Spleen (tissue), 11 donors: ENCODE measurements around the gene LONRF3. TPM values are rescaled to one million over a fixed set of nuclear protein-coding genes. Genes with fewer than 3 reads are reported as not detected.

Experiments
- DNase-seq: peaks from one replicate; pipeline ENCODE4 v3.0.0-alpha.2; 2020
- H3K27ac ChIP-seq, 8 donors: fragments of 200-600 bp; sonication (generic) in 7 of 8; 1 replicate in 4 of 8; 2 replicates in 4 of 8; pipeline versions ENCODE4 v1.5.0 to v1.8.0; 2016 to 2021; ENCODE audit warnings: inconsistent platforms in 4 of 8, mild to moderate bottlenecking in 4 of 8, moderate library complexity in 1 of 8
- H3K27me3 ChIP-seq, 7 donors: fragments of 200-600 bp; sonication (generic) in 6 of 7; replicated peaks in 1 of 7; 1 replicate in 4 of 7; 2 replicates in 3 of 7; pipeline versions ENCODE4 v1.5.0 to v1.8.0; 2016 to 2021; ENCODE audit warnings: inconsistent platforms in 3 of 7, mild to moderate bottlenecking in 1 of 7
- H3K36me3 ChIP-seq, 6 donors: fragments of 200-600 bp; sonication (generic) in 5 of 6; 1 replicate in 4 of 6; 2 replicates in 2 of 6; pipeline versions ENCODE4 v1.5.0 to v1.8.0; 2016 to 2021; ENCODE audit warnings: inconsistent platforms in 2 of 6
- H3K4me1 ChIP-seq, 6 donors: fragments of 200-600 bp; sonication (generic) in 5 of 6; 1 replicate in 3 of 6; 2 replicates in 3 of 6; pipeline versions ENCODE4 v1.5.0 to v1.8.0; 2016 to 2021; ENCODE audit warnings: inconsistent platforms in 3 of 6
- H3K4me3 ChIP-seq, 8 donors: fragments of 200-600 bp; sonication (generic) in 7 of 8; 1 replicate in 4 of 8; 2 replicates in 4 of 8; pipeline versions ENCODE4 v1.5.0 to v1.8.0; 2016 to 2021; ENCODE audit warnings: inconsistent platforms in 4 of 8, mild to moderate bottlenecking in 4 of 8, moderate library complexity in 2 of 8
- H3K9me3 ChIP-seq, 8 donors: fragments of 200-600 bp; sonication (generic) in 7 of 8; 1 replicate in 4 of 8; 2 replicates in 4 of 8; pipeline versions ENCODE4 v1.5.0 to v1.8.0; 2016 to 2021; ENCODE audit warnings: inconsistent platforms in 4 of 8
- POLR2A ChIP-seq, 3 donors: fragments of 450-650 bp; IDR thresholded peaks; one replicate each; pipeline ENCODE4 v1.5.1; 2017; ENCODE audit warnings: antibody characterized with exemption in 3 of 3, mild to moderate bottlenecking in 1 of 3
- POLR2AphosphoS5 ChIP-seq, 3 donors: sonication (generic); formaldehyde crosslinking; IDR thresholded peaks; one replicate each; pipeline ENCODE4 v1.5.1; 2017; ENCODE audit warnings: antibody characterized with exemption in 3 of 3
- WGBS, 5 donors: extraction: QIAGEN DNeasy Blood & Tissue Kit in 3 of 5; methylation state at CpG; one replicate each; pipeline versions ENCODE4 v1.1.5 to v1.1.7; 2013 to 2018; 5-methylcytosine and 5-hydroxymethylcytosine counted together
- intact Hi-C: fragments of 100-400 bp; cut with DNase I; formaldehyde crosslinking; loops from one replicate; pipeline ENCODE4 v1.15.0; 2023; ENCODE audit warnings: low total_unique reads
- polyA plus RNA-seq, 3 donors: library from polyadenylated mRNA; stranded (reverse); fragments of 200-250 nt; gene quantifications; one replicate each; pipeline ENCODE4 v1.2.1, GENCODE V29; 2013
- total RNA-seq, 7 donors: library from RNA; depleted of rRNA in 3 of 7; stranded (reverse); fragments of >200 nt in 3 of 7; fragmentation: NEBNext Ultra II Directional in 4 of 7; extraction: Animal tissue kit (Norgen Biotek cat#: 25700) in 4 of 7; gene quantifications; one replicate each; pipeline versions ENCODE4 v1.1.0 to v1.2.1, GENCODE V29; 2016 to 2021
- TF ChIP-seq, protein P1 (sequence below), 11 experiments: fragments of 200-600 bp in 7 of 11; fragments of 450-650 bp in 4 of 11; sonication (generic) in 4 of 11; IDR thresholded peaks in 8 of 11; conservative IDR thresholded peaks in 3 of 11; 1 replicate in 7 of 11; 2 replicates in 4 of 11; pipeline versions ENCODE4 v1.4.0 to v1.8.0; 2016 to 2021; ENCODE audit warnings: antibody characterized with exemption in 11 of 11, inconsistent platforms in 4 of 11, mild to moderate bottlenecking in 1 of 11
- donor health status: healthy with polysubstance abuse.
- donor health status: DM: no; HTN: no; CAD: no; lungs with moderate emphysema.
- donor health status: DM: no; HTN: no; CAD: no.
- donor health status: Bipolar disorder and iron deficiency.
- donor health status: healthy.
- donor health status: DM: no; HTN: no; CAD: no.
- donor health status: DM: yes; HTN: yes; CAD: no.

The LONRF3 gene
- total and polyA plus RNA-seq, 10 donors: 0.11 to 4.3 (median 2.1) TPM

DNA sequence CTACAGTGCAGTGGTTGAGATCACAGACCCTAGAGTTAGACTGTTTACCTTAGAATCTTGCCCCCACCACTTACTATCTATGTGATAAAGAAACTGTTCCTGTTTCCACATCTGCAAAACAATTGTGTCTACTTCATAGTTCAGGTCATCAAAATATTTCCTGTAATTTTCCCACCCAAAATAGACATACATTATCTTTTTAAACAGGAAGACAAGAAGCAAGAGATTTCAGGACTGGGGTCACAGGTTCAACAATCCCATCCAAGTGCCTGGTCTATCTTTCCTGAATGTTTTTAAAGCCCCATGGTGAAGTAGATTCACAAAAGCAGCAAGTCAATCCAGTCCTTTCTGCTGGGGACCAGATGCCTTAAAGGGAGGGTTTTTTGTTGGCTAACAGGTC, 56.6 kb downstream of the LONRF3 start:
- peaks cover 0 to 17% (median 7%) of the 10 kb centered on the region in 8 donors for H3K9me3 ChIP-seq
- no peaks in the 10 kb centered on the region for H3K4me1 ChIP-seq
- DNase-seq: no peak
- intact Hi-C loops: no loop called here
- no peaks in the 10 kb centered on the region for H3K36me3 ChIP-seq
- H3K27me3 ChIP-seq: no peaks in the 10 kb centered on the region
- H3K27ac ChIP-seq: no peak overlapping the region
- H3K4me3 ChIP-seq: no peak overlapping the region
- TF ChIP-seq POLR2AphosphoS5 (IDR thresholded peaks at IDR 0.05): no peak
- TF ChIP-seq POLR2A (IDR thresholded peaks at IDR 0.05): no peak
- TF ChIP-seq, protein P1, sequence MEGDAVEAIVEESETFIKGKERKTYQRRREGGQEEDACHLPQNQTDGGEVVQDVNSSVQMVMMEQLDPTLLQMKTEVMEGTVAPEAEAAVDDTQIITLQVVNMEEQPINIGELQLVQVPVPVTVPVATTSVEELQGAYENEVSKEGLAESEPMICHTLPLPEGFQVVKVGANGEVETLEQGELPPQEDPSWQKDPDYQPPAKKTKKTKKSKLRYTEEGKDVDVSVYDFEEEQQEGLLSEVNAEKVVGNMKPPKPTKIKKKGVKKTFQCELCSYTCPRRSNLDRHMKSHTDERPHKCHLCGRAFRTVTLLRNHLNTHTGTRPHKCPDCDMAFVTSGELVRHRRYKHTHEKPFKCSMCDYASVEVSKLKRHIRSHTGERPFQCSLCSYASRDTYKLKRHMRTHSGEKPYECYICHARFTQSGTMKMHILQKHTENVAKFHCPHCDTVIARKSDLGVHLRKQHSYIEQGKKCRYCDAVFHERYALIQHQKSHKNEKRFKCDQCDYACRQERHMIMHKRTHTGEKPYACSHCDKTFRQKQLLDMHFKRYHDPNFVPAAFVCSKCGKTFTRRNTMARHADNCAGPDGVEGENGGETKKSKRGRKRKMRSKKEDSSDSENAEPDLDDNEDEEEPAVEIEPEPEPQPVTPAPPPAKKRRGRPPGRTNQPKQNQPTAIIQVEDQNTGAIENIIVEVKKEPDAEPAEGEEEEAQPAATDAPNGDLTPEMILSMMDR (IDR thresholded peaks at IDR 0.05 in 8 of 11, conservative IDR thresholded peaks at IDR 0.05 in 3 of 11): no peak

DNA sequence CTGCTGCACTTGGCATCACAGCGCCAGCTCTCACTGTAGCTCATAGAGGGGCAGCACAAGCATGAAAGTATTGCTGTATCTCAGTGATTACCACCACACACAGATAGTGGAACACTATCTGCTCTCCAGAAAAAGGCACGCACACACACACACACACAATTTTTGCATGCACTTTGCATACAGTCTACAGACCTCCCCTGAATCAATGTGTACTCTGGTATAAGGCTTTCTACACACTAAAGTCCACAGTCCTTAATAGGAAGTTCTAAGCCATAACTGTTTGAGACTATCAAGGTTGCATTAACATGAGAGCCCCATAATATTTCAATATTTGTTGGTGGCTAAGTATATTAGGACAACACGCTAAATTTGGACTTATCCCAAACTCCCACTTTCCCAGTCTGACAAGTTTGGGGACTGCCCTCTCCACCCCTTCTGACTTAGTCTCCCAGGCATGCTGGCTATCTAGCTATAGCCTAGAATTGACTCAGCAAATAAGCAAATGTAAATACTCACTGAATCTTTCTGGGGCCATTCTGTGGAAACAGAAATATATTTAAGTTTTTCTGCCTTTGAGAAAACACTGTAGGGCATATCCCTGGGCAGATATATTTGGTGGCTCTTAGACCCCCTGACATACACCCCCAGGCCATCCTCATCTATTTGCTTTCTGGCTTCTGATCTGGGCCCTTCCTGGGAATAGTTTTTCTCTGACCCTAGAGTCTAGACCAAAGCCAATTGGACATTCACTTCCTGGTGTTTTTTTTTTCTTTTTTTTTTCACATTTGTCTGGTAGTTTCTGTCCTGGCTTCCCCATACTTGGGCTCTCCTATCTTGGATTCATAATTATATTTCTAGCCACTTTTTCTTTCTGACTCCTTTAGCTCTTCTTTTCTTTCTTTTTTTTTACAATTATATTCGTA, 62.0 kb downstream of the LONRF3 start:
- TF ChIP-seq POLR2A (IDR thresholded peaks at IDR 0.05): no peak
- TF ChIP-seq, protein P1 (IDR thresholded peaks at IDR 0.05 in 8 of 11, conservative IDR thresholded peaks at IDR 0.05 in 3 of 11): no peak
- TF ChIP-seq POLR2AphosphoS5 (IDR thresholded peaks at IDR 0.05): no peak
- Histone ChIP-seq H3K27ac (no peak overlapping the region), H3K27me3 (no peaks in the 10 kb centered on the region), H3K4me1 (peaks cover 0 to 9% (median 0%) of the 10 kb centered on the region in 6 donors), H3K9me3 (peaks cover 0 to 14% (median 7%) of the 10 kb centered on the region in 8 donors), H3K36me3 (no peaks in the 10 kb centered on the region), H3K4me3 (no peak overlapping the region)
- intact Hi-C loops: no loop called here
- DNase-seq: no peak
- WGBS, 5 donors: 86 to 96% (median 88%) methylated on average over 4 of the region's 4 CpGs

DNA sequence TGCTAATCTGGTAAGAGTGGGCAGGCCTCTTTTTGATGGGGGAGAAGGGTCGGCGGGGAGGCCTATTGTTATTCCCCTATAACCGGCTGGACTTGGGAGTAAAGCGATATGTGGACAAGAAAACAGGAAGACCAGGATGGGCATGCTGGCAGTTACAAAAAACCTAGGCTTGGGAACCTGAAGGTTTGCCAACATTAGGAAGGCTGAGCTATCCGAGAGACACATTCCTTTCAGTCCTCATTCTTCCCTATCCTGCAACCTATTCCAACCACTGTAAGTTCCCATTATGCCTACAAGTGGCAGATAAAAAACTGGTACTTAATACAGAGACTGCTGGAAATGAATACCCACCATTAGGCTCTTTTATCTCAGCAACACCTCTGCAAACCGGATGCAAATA, 66.0 kb downstream of the LONRF3 start:
- 58 to 87% (median 67%) methylated on average over 6 of the region's 6 CpGs for WGBS, 5 donors
- H3K27me3 ChIP-seq: no peaks in the 10 kb centered on the region

DNA sequence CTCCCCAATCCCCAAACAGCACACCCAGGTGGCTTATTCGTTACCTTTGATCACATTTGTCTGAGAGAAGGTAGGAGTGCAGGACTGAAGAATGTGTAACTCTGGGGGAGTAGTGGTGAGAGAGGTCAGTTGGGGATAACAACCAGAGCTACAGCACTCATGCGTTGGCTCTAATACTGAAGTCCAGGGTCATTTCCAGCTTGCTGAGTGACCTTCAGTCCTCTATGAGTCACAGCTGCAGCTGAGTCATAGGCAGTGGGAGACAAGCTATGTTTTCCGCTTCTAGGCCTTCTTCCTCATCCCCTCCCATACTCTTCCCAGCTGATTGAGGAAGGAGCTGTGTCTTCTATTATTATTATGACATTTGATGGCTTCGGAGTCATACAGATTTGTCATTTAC, 66.8 kb downstream of the LONRF3 start:
- TF ChIP-seq POLR2A (IDR thresholded peaks at IDR 0.05): no peak
- TF ChIP-seq, protein P1 (IDR thresholded peaks at IDR 0.05 in 8 of 11, conservative IDR thresholded peaks at IDR 0.05 in 3 of 11): no peak
- peak in 1 of 3 donors; percentile 47 for TF ChIP-seq POLR2AphosphoS5 (IDR thresholded peaks at IDR 0.05)
- intact Hi-C loops: no loop called here
- Histone ChIP-seq H3K36me3 (no peaks in the 10 kb centered on the region), H3K9me3 (no peaks in the 10 kb centered on the region), H3K27me3 (no peaks in the 10 kb centered on the region), H3K4me1 (peaks cover 0 to 9% (median 0%) of the 10 kb centered on the region in 6 donors), H3K4me3 (no peak overlapping the region), H3K27ac (peak overlapping the region in 3 of 8 donors; percentile 34 to 40 (median 36))
- WGBS, 5 donors: 49 to 57% (median 51%) methylated on average over 4 of the region's 4 CpGs
- no peak for DNase-seq

More for the DNA sequence above, 66.0 kb downstream of the LONRF3 start:
- Histone ChIP-seq H3K27ac (no peak overlapping the region), H3K4me3 (no peak overlapping the region), H3K36me3 (no peaks in the 10 kb centered on the region), H3K4me1 (peaks cover 0 to 9% (median 0%) of the 10 kb centered on the region in 6 donors), H3K9me3 (no peaks in the 10 kb centered on the region)
- TF ChIP-seq, protein P1 (IDR thresholded peaks at IDR 0.05 in 8 of 11, conservative IDR thresholded peaks at IDR 0.05 in 3 of 11): no peak
- TF ChIP-seq POLR2AphosphoS5 (IDR thresholded peaks at IDR 0.05) (no peak), POLR2A (IDR thresholded peaks at IDR 0.05) (no peak)
- DNase-seq: no peak
- intact Hi-C loops: no loop called here
